GM12865 (cell line): Measurements from ENCODE around the gene TOPAZ1.
A peak's percentile ranks its signal among the peaks of the same experiment; 100 is the strongest.

Source experiments
- DNase-seq: peaks from one replicate; pipeline ENCODE4 v3.0.0; 2010; ENCODE audit warnings: low read depth
- H3K4me3 ChIP-seq: 2 replicates; pipeline ENCODE4 v1.5.1; 2011; ENCODE audit warnings: mild to moderate bottlenecking, low read depth, low read length, control low read depth
- CTCF ChIP-seq: IDR thresholded peaks from 2 replicates; pipeline ENCODE4 v1.5.1; 2011; ENCODE audit warnings: low read length, control low read depth, low read depth, inconsistent platforms; ENCODE audit not compliant: insufficient read depth; ENCODE audit errors: missing control alignments

Gene TOPAZ1

DNA sequence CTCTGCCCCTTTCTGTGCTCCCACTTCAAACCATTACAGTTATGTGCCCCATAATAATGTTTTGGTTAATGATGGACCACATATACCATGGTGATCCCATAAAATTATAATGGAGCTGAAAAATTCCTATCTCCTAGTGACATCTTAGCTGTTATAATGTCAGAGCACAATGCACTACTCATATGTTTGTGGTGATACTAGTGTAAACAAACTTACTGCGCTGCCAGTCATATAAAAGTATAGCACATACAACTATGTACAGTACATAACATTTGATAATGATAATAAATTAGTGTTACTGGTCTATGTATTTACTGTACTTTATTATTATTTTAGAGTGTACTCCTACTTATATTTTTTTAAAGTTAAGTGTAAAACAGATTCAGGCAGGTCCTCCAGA, 51.3 kb downstream of the TOPAZ1 start:
- H3K4me3 ChIP-seq: no peak overlapping the region
- no peak for DNase-seq
- TF ChIP-seq CTCF: no peak

DNA sequence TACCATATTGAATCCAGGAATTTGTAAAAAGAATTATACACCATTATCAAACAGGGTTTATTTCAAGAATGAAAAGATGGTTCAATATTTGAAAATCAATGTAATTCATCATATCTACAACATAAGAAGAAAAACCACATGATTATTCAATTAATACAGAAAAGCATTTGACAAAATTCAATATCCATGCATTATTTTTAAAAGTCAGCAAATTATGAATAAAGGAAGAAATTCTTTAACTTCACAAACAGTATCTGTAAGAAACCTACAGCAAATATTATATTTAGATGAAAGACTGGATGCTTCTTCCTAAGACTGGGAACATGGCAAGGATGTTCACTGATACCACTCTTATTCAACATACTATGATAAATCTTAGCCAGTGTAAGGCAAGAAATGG, 55.6 kb downstream of the TOPAZ1 start:
- no peak for DNase-seq
- H3K4me3 ChIP-seq: no peak overlapping the region
- TF ChIP-seq CTCF: no peak

DNA sequence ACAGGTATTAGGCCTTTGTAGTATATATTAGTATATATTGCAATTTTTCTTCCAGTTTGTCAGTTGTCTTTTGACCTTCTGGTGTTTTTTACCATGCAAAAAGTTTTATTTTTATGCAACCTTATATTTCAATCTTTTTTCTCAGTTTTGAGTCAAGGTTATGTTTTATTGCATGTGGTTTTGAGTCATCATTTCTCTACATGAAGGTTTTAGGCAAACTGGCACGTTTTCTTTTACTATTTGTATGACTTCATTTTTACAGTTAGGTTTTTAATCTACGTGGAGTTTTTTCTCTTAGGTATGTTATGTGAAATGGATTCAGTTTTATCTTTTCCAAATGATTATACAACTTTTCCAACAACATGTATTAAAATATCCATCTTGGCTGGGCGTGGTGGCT, 60.1 kb downstream of the TOPAZ1 start:
- H3K4me3 ChIP-seq: no peak overlapping the region
- TF ChIP-seq CTCF: no peak
- no peak for DNase-seq

GRCh38 chr3:44309500-44309899, 67.8 kb downstream of the TOPAZ1 start:
- TF ChIP-seq CTCF: no peak
- DNase-seq: no peak
- no peak overlapping the region for H3K4me3 ChIP-seq

DNA sequence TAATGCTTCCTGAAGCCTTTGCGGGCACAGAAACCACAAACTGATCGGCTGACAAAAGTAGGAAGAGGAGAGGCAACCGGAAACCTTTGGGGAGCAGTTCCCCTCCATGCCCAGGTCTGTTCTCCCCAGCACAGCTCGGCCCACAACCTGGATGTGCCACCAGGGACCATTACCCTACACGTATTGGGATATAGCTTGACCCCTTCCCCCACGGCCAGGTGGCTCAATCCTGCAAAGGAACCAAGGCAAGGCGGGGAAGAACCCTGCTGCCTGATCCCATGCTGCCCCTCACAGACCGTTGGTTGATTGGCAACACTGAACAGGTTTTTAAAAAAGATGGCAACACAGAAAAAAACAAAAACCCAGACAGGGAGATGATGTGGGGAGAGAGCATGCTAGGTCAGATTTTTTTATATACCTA, 77.2 kb downstream of the TOPAZ1 start:
- DNase-seq: no peak
- TF ChIP-seq CTCF: no peak

DNA sequence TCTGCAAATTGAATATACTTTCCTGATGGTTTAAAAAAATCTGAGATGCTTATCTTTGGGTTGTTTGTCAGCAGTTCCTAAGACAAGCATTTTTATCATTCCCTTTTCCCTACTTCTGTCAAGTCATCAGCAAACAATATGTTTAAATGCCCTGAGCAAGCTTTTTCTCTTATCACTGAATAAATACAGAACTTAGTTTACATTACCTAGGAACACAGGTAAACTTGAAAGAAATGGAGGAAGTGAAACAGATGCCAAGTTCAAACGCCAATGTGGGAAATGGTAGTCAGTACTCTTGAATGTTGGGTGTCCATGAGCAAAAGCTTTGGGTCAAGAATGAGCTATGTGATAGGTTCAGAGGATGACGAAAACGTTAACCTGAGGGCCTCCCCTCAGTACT, 79.6 kb downstream of the TOPAZ1 start:
- TF ChIP-seq CTCF: no peak
- no peak for DNase-seq

More for the DNA sequence above, 77.2 kb downstream of the TOPAZ1 start:
- no peak overlapping the region for H3K4me3 ChIP-seq

GRCh38 chr3:44323341-44323955, 81.8 kb downstream of the TOPAZ1 start:
- peak; percentile 69 for TF ChIP-seq CTCF
- H3K4me3 ChIP-seq: no peak overlapping the region
- DNase-seq: peak; percentile 59

More for the DNA sequence above, 79.6 kb downstream of the TOPAZ1 start:
- H3K4me3 ChIP-seq: no peak overlapping the region
